ENCODE results near the gene SMAD7.

DNA sequence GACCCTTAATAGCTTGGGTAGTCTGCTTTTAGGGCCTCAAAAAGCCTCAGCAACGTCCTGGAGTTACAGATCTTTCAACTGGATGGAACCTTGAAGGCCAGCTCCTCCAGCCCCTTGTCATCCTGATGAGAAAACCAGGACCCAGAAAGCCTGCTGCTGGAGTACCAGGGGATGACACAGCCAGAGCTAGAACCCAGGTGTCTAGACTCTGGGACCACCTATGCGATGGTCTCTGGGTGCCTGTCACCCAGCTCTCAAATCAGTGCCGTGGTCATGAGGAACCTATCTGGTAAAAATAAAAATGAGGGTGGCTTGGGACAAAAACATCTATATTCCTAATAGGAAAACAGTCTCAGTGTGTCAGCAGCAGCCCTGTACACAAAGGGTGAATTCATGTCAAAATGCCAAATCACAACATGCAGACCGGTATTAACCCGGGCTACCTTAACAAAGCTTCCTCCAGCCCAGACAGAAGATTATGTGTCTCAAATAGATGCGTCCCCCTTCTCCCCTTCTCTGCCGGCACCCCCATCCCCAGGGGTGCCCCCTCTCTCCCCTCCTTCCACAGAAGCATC, 28.5 kb downstream of the SMAD7 start:
- TF ChIP-seq, protein P1, sequence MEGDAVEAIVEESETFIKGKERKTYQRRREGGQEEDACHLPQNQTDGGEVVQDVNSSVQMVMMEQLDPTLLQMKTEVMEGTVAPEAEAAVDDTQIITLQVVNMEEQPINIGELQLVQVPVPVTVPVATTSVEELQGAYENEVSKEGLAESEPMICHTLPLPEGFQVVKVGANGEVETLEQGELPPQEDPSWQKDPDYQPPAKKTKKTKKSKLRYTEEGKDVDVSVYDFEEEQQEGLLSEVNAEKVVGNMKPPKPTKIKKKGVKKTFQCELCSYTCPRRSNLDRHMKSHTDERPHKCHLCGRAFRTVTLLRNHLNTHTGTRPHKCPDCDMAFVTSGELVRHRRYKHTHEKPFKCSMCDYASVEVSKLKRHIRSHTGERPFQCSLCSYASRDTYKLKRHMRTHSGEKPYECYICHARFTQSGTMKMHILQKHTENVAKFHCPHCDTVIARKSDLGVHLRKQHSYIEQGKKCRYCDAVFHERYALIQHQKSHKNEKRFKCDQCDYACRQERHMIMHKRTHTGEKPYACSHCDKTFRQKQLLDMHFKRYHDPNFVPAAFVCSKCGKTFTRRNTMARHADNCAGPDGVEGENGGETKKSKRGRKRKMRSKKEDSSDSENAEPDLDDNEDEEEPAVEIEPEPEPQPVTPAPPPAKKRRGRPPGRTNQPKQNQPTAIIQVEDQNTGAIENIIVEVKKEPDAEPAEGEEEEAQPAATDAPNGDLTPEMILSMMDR (conservative IDR thresholded peaks at IDR 0.05 in 1 of 2, IDR thresholded peaks at IDR 0.05 in 1 of 2; ENCODE audit: low read depth in 1 of 2, low read length in 2 of 2), result no peak
- no peak for TF ChIP-seq EZH2 (IDR thresholded peaks at IDR 0.05; ENCODE audit: low read length, missing control alignments)

Data from fibroblast of lung (primary cell).